Measurements from ENCODE around the gene CTBP2.

The CTBP2 gene

GRCh38 chr10:124977161-124977560, 183.2 kb downstream of the CTBP2 start:
- DNase-seq (ENCODE audit: low spot score): no peak

- no peak for DNase-seq (ENCODE audit: low spot score)
Measured at GRCh38 chr10:124975977-124976514, 184.3 kb downstream of the CTBP2 start.

- DNase-seq (ENCODE audit: low spot score): no peak
Measured at GRCh38 chr10:124974131-124974530, 186.2 kb downstream of the CTBP2 start.

- no peak for DNase-seq (ENCODE audit: low spot score)
Measured at GRCh38 chr10:124972637-124973036, 187.7 kb downstream of the CTBP2 start.

DNA sequence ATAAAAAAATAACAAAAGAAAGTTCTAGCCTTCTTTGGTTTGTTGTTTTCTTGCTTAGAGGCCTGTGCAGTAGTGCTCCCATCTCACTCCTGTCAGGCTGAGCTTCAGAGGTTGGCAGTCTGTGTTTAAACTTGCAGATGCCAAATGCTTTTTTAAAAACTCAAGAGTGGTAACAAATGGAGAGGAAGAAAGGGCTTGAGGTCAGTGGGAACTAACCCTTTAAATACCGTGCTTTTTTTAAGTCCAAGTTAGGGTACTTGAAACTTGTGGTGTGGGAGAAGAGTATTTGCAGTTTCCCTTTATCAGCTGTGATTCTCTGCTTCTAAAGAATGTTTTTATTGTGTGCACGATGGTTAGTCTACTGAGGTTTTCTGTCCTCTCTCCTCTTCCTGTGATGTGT, 189.1 kb downstream of the CTBP2 start:
- DNase-seq (ENCODE audit: low spot score): no peak

- DNase-seq (ENCODE audit: low spot score): no peak
Measured at GRCh38 chr10:124967255-124967654, 193.1 kb downstream of the CTBP2 start.

DNA sequence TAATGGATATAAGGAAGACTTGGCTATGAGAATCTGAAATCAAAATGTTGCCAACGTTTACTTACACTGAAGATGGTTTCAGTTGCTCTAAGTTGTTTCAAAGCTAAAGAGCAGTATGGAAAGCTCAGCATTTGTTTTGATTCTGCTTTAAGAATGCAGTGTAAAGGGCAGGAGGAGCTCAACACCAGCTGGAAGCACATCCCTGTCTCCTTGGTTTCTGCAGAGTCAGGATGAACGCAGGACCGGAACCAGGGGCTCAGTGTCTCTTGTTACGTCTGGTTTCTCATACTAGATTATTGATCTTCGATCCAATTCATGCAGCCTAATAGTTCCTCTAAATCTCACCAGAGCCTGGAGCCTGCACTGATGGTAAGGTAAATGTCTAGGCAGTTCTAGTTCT, 194.4 kb downstream of the CTBP2 start:
- DNase-seq (ENCODE audit: low spot score): no peak

- no peak for DNase-seq (ENCODE audit: low spot score)
Measured at GRCh38 chr10:124963866-124964720, 196.3 kb downstream of the CTBP2 start.

DNA sequence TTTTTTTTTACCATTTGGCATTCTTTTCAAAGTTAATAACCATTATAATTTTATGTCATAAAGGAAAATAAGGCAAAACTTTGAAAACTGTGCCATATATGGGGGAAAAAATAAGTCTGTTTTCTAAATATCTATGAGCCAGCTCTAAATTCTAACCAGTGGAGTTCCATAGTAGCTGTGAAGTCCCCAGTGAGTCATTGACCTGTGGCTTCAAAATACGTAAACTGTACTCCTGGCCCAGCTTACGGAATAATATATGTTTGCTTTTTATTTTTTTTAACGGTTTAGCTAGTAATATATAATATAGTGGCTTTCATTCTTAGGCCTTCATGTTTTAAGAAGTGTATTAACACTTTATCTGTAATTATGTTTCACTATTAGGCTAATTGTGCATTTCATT, 197.9 kb downstream of the CTBP2 start:
- DNase-seq (ENCODE audit: low spot score): no peak

DNA sequence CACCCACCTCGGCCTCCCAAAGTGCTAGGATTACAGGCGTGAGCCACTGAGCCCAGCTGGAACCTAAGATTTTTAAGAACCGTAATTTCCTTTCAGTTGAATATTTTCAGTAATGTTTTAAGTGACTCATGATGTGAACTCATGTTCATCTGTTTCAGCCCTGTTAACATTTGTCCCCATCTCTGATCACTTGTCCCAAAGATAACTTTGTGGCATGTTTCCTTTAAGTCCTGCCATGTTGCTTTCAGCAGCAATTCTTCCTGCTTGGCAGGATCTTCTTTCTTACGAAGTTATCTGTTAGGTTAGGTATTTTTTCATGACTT, 199.2 kb downstream of the CTBP2 start:
- peak; percentile 13 for DNase-seq (ENCODE audit: low spot score)

- no peak for DNase-seq (ENCODE audit: low spot score)
Measured at GRCh38 chr10:124959564-124959963, 200.8 kb downstream of the CTBP2 start.

GRCh38 chr10:124957404-124957947, 202.9 kb downstream of the CTBP2 start:
- no peak for DNase-seq (ENCODE audit: low spot score)

DNA sequence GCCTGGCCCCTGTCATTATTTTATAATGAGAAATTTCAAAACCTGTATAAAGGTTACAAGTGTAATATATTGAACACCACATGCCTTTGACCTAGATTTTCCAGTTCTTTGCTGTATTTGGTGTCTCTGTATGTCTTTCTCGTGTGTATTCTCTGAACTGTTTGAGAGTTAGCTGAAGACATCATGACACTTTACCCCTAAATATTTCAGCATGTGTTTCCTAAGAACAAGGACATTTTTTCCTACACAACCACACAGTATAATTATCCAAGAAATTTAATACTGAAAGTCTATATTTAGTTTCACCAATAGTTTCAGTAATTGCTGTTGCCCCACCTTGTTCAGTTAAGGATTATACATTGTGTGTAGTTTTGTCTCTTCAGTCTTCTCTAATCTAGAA, 203.6 kb downstream of the CTBP2 start:
- no peak for DNase-seq (ENCODE audit: low spot score)

GRCh38 chr10:124955868-124956267, 204.5 kb downstream of the CTBP2 start:
- no peak for DNase-seq (ENCODE audit: low spot score)

GRCh38 chr10:124955243-124955642, 205.1 kb downstream of the CTBP2 start:
- DNase-seq (ENCODE audit: low spot score): no peak

DNA sequence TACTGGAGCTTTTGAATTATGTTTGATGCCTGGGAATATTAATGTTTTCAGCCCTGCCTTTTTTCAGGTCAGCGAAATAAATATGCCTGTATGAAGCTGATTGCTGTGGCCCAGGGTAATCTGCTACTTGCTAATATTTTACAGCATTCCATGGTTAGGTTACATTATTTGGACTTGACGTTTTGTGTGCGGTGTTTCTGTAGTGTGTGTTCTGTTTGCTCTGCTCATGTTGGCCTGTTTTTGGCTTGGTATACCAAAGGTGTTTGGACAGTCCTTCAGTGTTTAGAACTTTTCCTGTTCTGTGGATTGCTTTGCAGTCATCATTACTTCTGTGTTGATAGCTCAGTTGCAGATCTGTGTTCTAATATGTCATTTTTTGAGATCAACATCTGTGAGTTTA, 206.9 kb downstream of the CTBP2 start:
- no peak for DNase-seq (ENCODE audit: low spot score)

DNA sequence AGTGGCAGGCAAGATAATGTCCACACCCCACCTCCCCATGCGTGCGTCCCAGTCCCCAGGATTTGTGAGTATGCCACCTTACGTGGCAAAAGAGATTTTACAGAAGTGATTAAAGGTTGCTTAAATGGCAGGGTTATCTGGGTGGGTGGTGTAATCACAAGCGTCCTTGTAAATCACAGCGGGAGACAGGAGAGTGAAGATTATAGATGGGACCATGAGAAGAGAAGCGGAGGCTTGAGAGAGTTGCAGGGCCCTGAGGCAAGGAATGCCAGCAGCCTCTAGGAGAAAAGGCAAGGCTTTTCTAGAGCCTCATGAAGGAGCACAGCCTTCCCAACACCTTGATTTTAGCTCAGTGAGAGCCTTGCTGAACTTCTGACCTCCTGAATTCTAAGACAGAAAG, 208.2 kb downstream of the CTBP2 start:
- no peak for DNase-seq (ENCODE audit: low spot score)

DNA sequence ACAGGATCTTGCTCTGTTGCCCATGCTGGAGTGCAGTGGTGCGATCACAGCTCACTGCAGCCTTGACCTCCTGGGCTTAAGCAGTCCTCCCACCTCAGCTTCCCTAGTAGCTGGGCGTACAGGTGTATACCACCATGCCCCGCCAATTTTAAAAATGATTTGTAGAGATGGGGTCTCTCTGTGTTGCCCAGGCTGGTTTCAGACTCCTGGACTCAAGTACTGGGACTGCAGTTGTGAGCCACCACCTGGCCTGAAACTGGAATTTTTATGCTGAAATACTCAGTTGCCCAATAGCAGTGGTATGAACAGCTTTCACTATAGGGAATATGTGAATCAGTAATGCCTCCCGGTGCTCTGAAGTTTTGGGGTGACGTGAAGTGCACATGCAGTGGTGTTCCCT, 210.8 kb downstream of the CTBP2 start:
- DNase-seq (ENCODE audit: low spot score): no peak

DNA sequence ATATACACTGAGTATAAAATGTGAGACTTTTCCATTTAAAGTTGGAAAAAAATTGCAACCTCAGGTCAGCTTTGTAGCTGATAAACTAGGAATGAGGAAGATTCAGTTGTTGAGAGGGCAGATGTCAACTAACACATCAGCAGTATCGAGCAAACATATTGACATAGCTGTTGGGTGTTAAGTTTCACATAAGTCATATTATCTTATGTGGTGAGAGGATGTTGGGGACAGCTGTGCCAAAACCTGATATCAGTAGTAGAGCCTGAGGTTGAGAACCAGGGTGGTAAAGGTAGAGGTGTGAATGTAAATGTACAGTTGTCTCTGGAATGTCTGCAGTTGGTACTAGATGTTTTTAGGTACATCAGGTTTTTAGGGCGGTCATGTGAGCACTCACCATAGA, 213.4 kb downstream of the CTBP2 start:
- DNase-seq (ENCODE audit: low spot score): no peak

GRCh38 chr10:124944982-124945381, 215.4 kb downstream of the CTBP2 start:
- peak; percentile 42 for DNase-seq (ENCODE audit: low spot score)

DNA sequence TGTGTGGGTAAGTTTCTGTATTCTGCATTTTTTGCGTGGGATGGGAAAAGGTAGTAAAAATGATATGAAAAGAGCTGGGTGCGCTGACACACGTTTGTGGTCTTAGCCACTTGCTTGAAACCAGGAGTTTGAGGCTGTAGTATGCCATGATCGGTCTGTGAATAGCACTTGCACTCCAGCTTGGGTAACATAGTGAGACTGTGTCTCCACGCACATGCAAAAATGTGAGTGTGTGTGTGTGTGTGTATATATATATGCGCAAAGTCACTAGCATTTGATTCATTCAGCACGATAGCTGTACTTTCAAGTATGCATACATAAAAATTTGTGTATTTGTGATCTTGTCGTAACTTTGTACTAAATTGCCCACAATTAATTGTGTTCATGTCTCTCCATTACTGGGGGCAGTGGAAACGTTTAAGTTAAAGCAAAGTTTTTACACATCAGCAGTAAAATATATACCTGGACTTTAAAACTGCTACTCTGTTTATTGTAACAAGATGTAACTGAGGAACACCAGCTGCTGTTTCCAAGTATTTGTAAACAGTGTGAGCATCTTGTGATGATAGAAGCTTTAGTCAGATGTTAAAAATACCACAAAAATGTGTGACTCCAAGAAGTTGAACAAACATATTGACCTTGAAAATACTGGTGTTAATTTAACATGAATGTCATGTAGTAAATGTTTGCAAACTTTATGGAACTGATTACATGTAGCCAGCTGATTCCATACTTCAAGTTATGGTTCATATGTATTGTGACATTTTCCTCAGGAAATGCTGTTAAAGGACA, 216.9 kb downstream of the CTBP2 start:
- peak; percentile 63 for DNase-seq (ENCODE audit: low spot score)

DNA sequence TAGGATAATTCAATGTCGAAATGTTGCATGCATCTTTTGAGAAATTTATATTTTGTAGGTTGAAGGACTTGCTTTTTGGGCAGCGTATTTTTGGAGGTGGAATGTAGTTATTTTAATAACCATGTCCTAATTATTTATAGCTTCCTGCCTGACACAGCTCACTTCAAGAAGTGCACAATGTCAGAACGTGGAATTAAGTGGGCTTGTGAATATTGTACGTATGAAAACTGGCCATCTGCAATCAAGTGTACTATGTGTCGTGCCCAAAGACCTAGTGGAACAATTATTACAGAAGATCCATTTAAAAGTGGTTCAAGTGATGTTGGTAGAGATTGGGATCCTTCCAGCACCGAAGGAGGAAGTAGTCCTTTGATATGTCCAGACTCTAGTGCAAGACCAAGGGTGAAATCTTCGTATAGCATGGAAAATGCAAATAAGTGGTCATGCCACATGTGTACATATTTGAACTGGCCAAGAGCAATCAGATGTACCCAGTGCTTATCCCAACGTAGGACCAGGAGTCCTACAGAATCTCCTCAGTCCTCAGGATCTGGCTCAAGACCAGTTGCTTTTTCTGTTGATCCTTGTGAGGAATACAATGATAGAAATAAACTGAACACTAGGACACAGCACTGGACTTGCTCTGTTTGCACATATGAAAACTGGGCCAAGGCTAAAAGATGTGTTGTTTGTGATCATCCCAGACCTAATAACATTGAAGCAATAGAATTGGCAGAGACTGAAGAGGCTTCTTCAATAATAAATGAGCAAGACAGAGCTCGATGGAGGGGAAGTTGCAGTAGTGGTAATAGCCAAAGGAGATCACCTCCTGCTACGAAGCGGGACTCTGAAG, 217.8 kb downstream of the CTBP2 start:
- no peak for DNase-seq (ENCODE audit: low spot score)

Measured in AG08395 (cell line).